Uterus (tissue), 2 donors: ENCODE data around the gene LTBP1.

ENCODE experiments used
- CTCF ChIP-seq, 4 experiments: fragments of 200-600 bp in 2 of 4; fragments of 450-650 bp in 2 of 4; sonication (generic) in 2 of 4; IDR thresholded peaks; one replicate each; pipeline ENCODE4 v1.5.1; 2016 to 2019; ENCODE audit warnings: antibody characterized with exemption in 4 of 4, mild to moderate bottlenecking in 2 of 4, moderate library complexity in 1 of 4
- POLR2A ChIP-seq, 2 donors: fragments of 450-650 bp; IDR thresholded peaks; one replicate each; pipeline ENCODE4 v1.6.1; 2016; ENCODE audit warnings: antibody characterized with exemption in 2 of 2, mild to moderate bottlenecking in 1 of 2, moderate library complexity in 1 of 2

GRCh38 chr2:33339269-33339668 is 392.5 kb downstream of the LTBP1 start:
- TF ChIP-seq CTCF (IDR thresholded peaks at IDR 0.05): no peak
- TF ChIP-seq POLR2A (IDR thresholded peaks at IDR 0.05): no peak
